GM12878 (cell line): ENCODE measurements around the gene RAD51B. TPM values are rescaled to one million over a fixed set of nuclear protein-coding genes. Genes with fewer than 3 reads are reported as not detected.

ENCODE experiments used
- ATAC-seq: fragments of 200-7000 bp; cut with Tn5 transposase; 3 replicates; pipeline ENCODE4 v1.9.1; 2020; ENCODE audit warnings: mild to moderate bottlenecking, moderate library complexity
- BruUV-seq: library from RNA; stranded (reverse); fragments of 400-500 nt; replicated peaks from 2 replicates; lab custom pipeline; 2021; lab: Mats Ljungman, UMichigan
- CTCF ChIA-PET: fragments of 300-600 bp; sonication (Branson Sonifier 250); formaldehyde crosslinking; extraction: SDS; loops from one replicate; lab custom pipeline; 2021; ENCODE audit warnings: inconsistent platforms; lab: Yijun Ruan, JAX
- POLR2A ChIA-PET: fragments of 350-600 bp; formaldehyde crosslinking; extraction: SDS; loops from one replicate; lab custom pipeline; 2021; ENCODE audit warnings: inconsistent platforms; lab: Charles Lee
- RAD21 ChIA-PET: fragments of 300-600 bp; sonication (Branson Sonifier 250); formaldehyde crosslinking; loops from one replicate; lab custom pipeline; 2023; ENCODE audit warnings: antibody characterized with exemption; ENCODE audit not compliant: unreplicated experiment; lab: Charles Lee
- SMC1A ChIA-PET: fragments of 300-600 bp; sonication (Branson Sonifier 250); formaldehyde crosslinking; loops from one replicate; lab custom pipeline; 2023; ENCODE audit not compliant: unreplicated experiment, uncharacterized antibody; lab: Charles Lee
- DNase-seq: peaks from one replicate; pipeline ENCODE4 v3.0.0-alpha.2; 2011; ENCODE audit warnings: low read depth, low spot score
- FAIRE-seq: peaks from 3 replicates; lab custom pipeline; 2011; peaks lifted over from hg19 to GRCh38; lab: Jason Lieb, UNC
- H2AFZ ChIP-seq: 2 replicates; pipeline ENCODE4 v1.6.0; 2011; ENCODE audit warnings: low read depth, low read length, control low read depth; ENCODE audit not compliant: control insufficient read depth
- H3K27ac ChIP-seq: 2 replicates; pipeline ENCODE4 v1.5.1; 2011; ENCODE audit warnings: control low read depth; ENCODE audit not compliant: control insufficient read depth, insufficient read depth
- H3K27me3 ChIP-seq, 2 experiments: replicated peaks in 1 of 2; 2 replicates each; pipeline versions ENCODE4 v1.6.0 to v1.6.1; 2011; ENCODE audit warnings: low read length in 1 of 2; ENCODE audit not compliant: control insufficient read depth in 2 of 2, insufficient read depth in 2 of 2
- H3K36me3 ChIP-seq, 2 experiments: 2 replicates each; pipeline ENCODE4 v1.5.1; 2011; ENCODE audit warnings: low read length in 1 of 2; ENCODE audit not compliant: control insufficient read depth in 2 of 2, insufficient read depth in 2 of 2
- H3K4me1 ChIP-seq: 2 replicates; pipeline ENCODE4 v1.6.1; 2011; ENCODE audit warnings: mild to moderate bottlenecking, low read length, moderate library complexity, mixed read lengths; ENCODE audit not compliant: control insufficient read depth, insufficient read depth
- H3K4me2 ChIP-seq: 2 replicates; pipeline ENCODE4 v1.6.0; 2011; ENCODE audit warnings: control low read depth; ENCODE audit not compliant: control insufficient read depth, insufficient read depth
- H3K4me3 ChIP-seq: fragments of 200-600 bp; sonication (generic); 2 replicates; pipeline ENCODE4 v1.5.1; 2016
- H3K79me2 ChIP-seq: 2 replicates; pipeline ENCODE4 v1.6.0; 2011; ENCODE audit warnings: low read length; ENCODE audit not compliant: control insufficient read depth, insufficient read depth
- H3K9ac ChIP-seq: 2 replicates; pipeline ENCODE4 v1.8.0; 2011; ENCODE audit warnings: low read length, control low read depth, mixed read lengths; ENCODE audit not compliant: control insufficient read depth, insufficient read depth
- H3K9me3 ChIP-seq: replicated peaks from 3 replicates; pipeline ENCODE4 v1.5.1; 2011; ENCODE audit warnings: mild to moderate bottlenecking, low read length; ENCODE audit not compliant: control insufficient read depth, insufficient read depth
- H4K20me1 ChIP-seq: 2 replicates; pipeline ENCODE4 v1.6.0; 2011; ENCODE audit not compliant: control insufficient read depth, insufficient read depth
- CREM ChIP-seq: IDR thresholded peaks from 2 replicates; pipeline ENCODE4 v1.6.1; 2014; ENCODE audit warnings: antibody characterized with exemption, low read depth
- E4F1 ChIP-seq: fragments of 450-650 bp; IDR thresholded peaks from 2 replicates; pipeline ENCODE4 v1.6.1; 2018; ENCODE audit warnings: borderline replicate concordance, mild to moderate bottlenecking; ENCODE audit not compliant: partially characterized antibody
- IKZF2 ChIP-seq, 2 experiments: fragments of 450-650 bp; IDR thresholded peaks; 2 replicates each; pipeline ENCODE4 v1.6.1; 2017; ENCODE audit warnings: mild to moderate bottlenecking in 2 of 2, moderate library complexity in 2 of 2
- JUNB ChIP-seq: IDR thresholded peaks from 2 replicates; pipeline ENCODE4 v1.6.1; 2016; ENCODE audit warnings: antibody characterized with exemption, mild to moderate bottlenecking
- MYB ChIP-seq: fragments of 150-350 bp; IDR thresholded peaks from 2 replicates; pipeline ENCODE4 v1.6.1; 2014; ENCODE audit warnings: mild to moderate bottlenecking, low read depth, low read length, borderline replicate concordance
- NFIC ChIP-seq: IDR thresholded peaks from 2 replicates; pipeline ENCODE4 v1.6.1; 2012; ENCODE audit warnings: low read depth, mild to moderate bottlenecking, inconsistent platforms, low read length, moderate library complexity
- RUNX3 ChIP-seq: IDR thresholded peaks from 2 replicates; pipeline ENCODE4 v1.6.1; 2012; ENCODE audit warnings: low read length, inconsistent platforms
- SPI1 ChIP-seq: IDR thresholded peaks from 2 replicates; pipeline ENCODE4 v1.6.1; 2011; ENCODE audit warnings: low read depth, mild to moderate bottlenecking, low read length, moderate library complexity, borderline replicate concordance; ENCODE audit not compliant: insufficient read depth
- STAT3 ChIP-seq: IDR thresholded peaks from 2 replicates; pipeline ENCODE4 v1.6.1; 2011; ENCODE audit warnings: low read depth, low read length, improper control_type of control experiment
- SUZ12 ChIP-seq: fragments of 200-600 bp; sonication (generic); IDR thresholded peaks from one replicate; pipeline ENCODE4 v1.6.1; 2018; ENCODE audit warnings: antibody characterized with exemption, mild to moderate bottlenecking; ENCODE audit not compliant: unreplicated experiment
- TAF1 ChIP-seq: IDR thresholded peaks from 2 replicates; pipeline ENCODE4 v1.6.1; 2011; ENCODE audit warnings: mild to moderate bottlenecking, low read depth, low read length, borderline replicate concordance
- TBL1XR1 ChIP-seq: IDR thresholded peaks from 2 replicates; pipeline ENCODE4 v1.6.1; 2012; ENCODE audit warnings: low read depth, low read length, improper control_type of control experiment
- YY1 ChIP-seq: IDR thresholded peaks from 2 replicates; pipeline ENCODE4 v1.6.1; 2011; ENCODE audit warnings: low read depth, mild to moderate bottlenecking, low read length
- ZNF622 ChIP-seq: fragments of 450-650 bp; IDR thresholded peaks from 2 replicates; pipeline ENCODE4 v1.6.1; 2017; ENCODE audit warnings: mild to moderate bottlenecking, inconsistent platforms
- WGBS: methylation state at CpG from one replicate; pipeline ENCODE4 v1.1.6; 2016; ENCODE audit warnings: low lambda C conversion rate; ENCODE audit not compliant: insufficient replicate concordance, insufficient coverage; ENCODE audit errors: missing lambda C conversion rate; 5-methylcytosine and 5-hydroxymethylcytosine counted together
- in situ Hi-C: fragments of 300-500 bp; cut with MboI; formaldehyde crosslinking; loops from 9 replicates; pipeline ENCODE4 v1.14.3; 2018; ENCODE audit warnings: mixed read lengths
- intact Hi-C: fragments of 100-400 bp; cut with micrococcal nuclease; formaldehyde crosslinking; loops from one replicate; pipeline ENCODE4 v1.14.2; 2022; ENCODE audit not compliant: unreplicated experiment
- polyA plus RNA-seq, 11 experiments: library from polyadenylated mRNA; depleted of rRNA in 4 of 11; unstranded in 6 of 11; stranded (reverse) in 5 of 11; fragments of >200 nt; fragmentation: Nextera tagmentation in 4 of 11; fragmentation: Illumina TruSeq in 1 of 11; extraction: Ambion mirVana in 4 of 11; extraction: Trizol in 1 of 11; gene quantifications; 1 replicate in 1 of 11; 2 replicates in 10 of 11; pipeline versions ENCODE4 v1.2.1 to v1.2.3, GENCODE V29; 2011 to 2016; ENCODE audit warnings: inconsistent platforms in 2 of 11, missing spikeins in 2 of 11, low read depth in 1 of 11
- total RNA-seq, 4 experiments: library from RNA; depleted of rRNA in 3 of 4; stranded (reverse); fragments of >200 nt in 3 of 4; fragmentation: Illumina TruSeq in 1 of 4; extraction: Trizol in 1 of 4; gene quantifications; 2 replicates each; pipeline versions ENCODE4 v1.2.1 to v1.2.3, GENCODE V29; 2013 to 2021

Gene RAD51B
- total and polyA plus RNA-seq, 10 of the 15 experiments (the other 5 are each of a cell fraction or from before 2014, with no cell fraction given) = 9.8 to 26.8 (median 21.3) TPM

DNA sequence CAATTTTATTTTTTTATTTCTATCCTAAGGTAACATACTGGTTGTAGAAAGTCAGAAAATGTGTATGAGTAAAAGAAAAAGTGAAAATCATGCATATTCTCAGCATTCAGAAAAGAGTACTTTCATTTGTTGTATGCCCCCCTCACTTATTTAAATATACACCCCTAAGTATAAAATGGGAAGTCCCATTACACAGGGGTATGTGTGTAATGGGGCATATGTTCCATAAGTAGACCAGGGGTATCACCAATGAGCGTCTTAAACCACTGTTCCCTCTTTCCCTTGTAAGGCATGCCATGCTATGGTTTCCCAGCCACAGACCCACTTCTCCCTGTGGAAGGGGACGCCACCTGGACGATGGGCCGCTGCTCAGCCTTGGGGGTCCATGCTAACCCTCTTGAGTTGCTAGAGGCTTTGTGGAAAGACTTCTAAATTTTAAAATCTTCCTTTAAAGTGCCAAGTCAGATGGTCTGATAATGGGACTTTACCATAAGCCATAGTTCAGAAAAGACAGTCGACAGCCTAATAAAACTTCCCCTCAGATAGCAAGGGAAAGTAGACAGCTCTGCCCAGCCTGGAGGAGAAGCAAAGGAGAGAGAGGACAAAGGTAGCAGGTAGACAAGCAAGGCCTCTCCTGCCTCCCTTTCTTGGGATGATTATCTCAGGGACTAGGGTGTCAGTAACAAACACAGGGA, 855.1 kb downstream of the RAD51B start:
- H3K27ac ChIP-seq = no peak overlapping the region
- in situ Hi-C loops (no loop called here), intact Hi-C loops (no loop called here)
- H3K36me3 ChIP-seq = no peaks in the 10 kb centered on the region
- no peaks in the 10 kb centered on the region for H3K9me3 ChIP-seq
- BruUV-seq = no TSS peak
- POLR2A ChIA-PET = no interaction called here
- H3K4me3 ChIP-seq = no peak overlapping the region
- no peaks in the 10 kb centered on the region for H3K79me2 ChIP-seq
- RAD21 ChIA-PET = no interaction called here
- no peak overlapping the region for H2AFZ ChIP-seq
- WGBS = 29% methylated on average over 5 of the region's 5 CpGs
- H3K4me2 ChIP-seq = no peak overlapping the region
- no peak for DNase-seq
- H4K20me1 ChIP-seq = no peaks in the 10 kb centered on the region
- ATAC-seq = no peak; the same call in 2 of the 3 replicates
- peaks cover 6% of the 10 kb centered on the region for H3K4me1 ChIP-seq
- FAIRE-seq = peak; percentile 57
- SMC1A ChIA-PET = no interaction called here
- H3K9ac ChIP-seq = no peak overlapping the region
- no peak for TF ChIP-seq YY1
- peak; percentile 22; the same call in 1 of the 2 replicates for TF ChIP-seq JUNB
- 0 out of 2 replicates have a peak, but pooled peaks have one; percentile 6 for TF ChIP-seq RUNX3
- CTCF ChIA-PET = no interaction called here
- H3K27me3 ChIP-seq = no peaks in the 10 kb centered on the region

DNA sequence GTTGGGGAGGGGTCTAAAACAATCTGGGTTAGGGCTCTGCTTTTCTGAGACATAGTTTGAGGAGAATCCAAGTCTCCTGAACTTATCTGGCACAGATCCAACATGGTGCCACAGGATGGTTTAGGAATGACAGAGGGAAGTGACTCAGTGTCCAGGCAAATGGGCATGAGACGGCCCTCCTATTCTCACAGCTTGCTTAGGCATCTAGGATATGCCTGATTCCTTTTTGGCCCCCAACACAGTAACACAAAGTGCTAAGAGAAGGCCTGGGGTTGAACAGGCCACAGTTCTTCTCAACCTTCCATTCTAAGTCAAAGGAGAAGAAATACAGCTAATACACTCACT, 855.6 kb downstream of the RAD51B start:
- ChIA-PET CTCF (no interaction called here), SMC1A (no interaction called here)
- no peaks in the 10 kb centered on the region for H3K79me2 ChIP-seq
- no peaks in the 10 kb centered on the region for H4K20me1 ChIP-seq
- no peaks in the 10 kb centered on the region for H3K36me3 ChIP-seq
- TF ChIP-seq SPI1 (no peak), SUZ12 (no peak), STAT3 (no peak), TBL1XR1 (no peak), ZNF622 (no peak), CREM (no peak), TAF1 (no peak), E4F1 (no peak), NFIC (no peak), MYB (no peak), IKZF2 (IDR thresholded peaks at IDR 0.05) (no peak)
- TF ChIP-seq, all 136 proteins: peak for 0
- Histone ChIP-seq H3K4me2 (no peak overlapping the region), H3K27me3 (no peaks in the 10 kb centered on the region), H3K4me1 (peaks cover 6% of the 10 kb centered on the region), H3K9ac (no peak overlapping the region), H2AFZ (no peak overlapping the region), H3K9me3 (no peaks in the 10 kb centered on the region), H3K27ac (no peak overlapping the region), H3K4me3 (no peak overlapping the region)
- intact Hi-C loops = no loop called here
- FAIRE-seq (no peak), ATAC-seq (no peak), DNase-seq (no peak)
- ChIA-PET POLR2A (no interaction called here), RAD21 (interaction anchor here (0.6 to 1.2 kb wide), 2 partner anchors 113 to 930 kb away, joined by 3 to 4 read pairs; no protein-coding TSS in a partner anchor)
- no TSS peak for BruUV-seq
- 96% methylated on average over 1 of the region's 1 CpG for WGBS
- in situ Hi-C loops = no loop called here
